ENCODE data around the gene PANX2. TPM values are rescaled to one million over a fixed set of nuclear protein-coding genes. Genes with fewer than 3 reads are reported as not detected.
A peak's percentile ranks its signal among the peaks of the same experiment; 100 is the strongest.

The PANX2 gene
- polyA plus RNA-seq, 3 donors: 1.3 to 2.5 (median 2.5) TPM

- no peak for DNase-seq
These were observed 11.9 kb downstream of the PANX2 start for GRCh38 chr22:50182176-50183081.

GRCh38 chr22:50183141-50183971 lies 12.8 kb downstream of the PANX2 start:
- DNase-seq: no peak

GRCh38 chr22:50184004-50184901 lies 13.7 kb downstream of the PANX2 start:
- DNase-seq: no peak

- no peak for DNase-seq
These were observed 14.4 kb downstream of the PANX2 start for GRCh38 chr22:50184902-50185374.

GRCh38 chr22:50185375-50186087 lies 15.0 kb downstream of the PANX2 start, which contains the start of gene TRABD:
Gene TRABD, plus strand, starts transcription at chr22:50185913. Its CDS starts 7,148 bp downstream, at chr22:50193061.
- peak; percentile 87 for DNase-seq

- DNase-seq: no peak
These were observed 15.7 kb downstream of the PANX2 start for GRCh38 chr22:50186181-50186714.

GRCh38 chr22:50186761-50187523 lies 16.4 kb downstream of the PANX2 start:
- DNase-seq: no peak

GRCh38 chr22:50188356-50188755 lies 17.8 kb downstream of the PANX2 start:
- no peak for DNase-seq

- no peak for DNase-seq
These were observed 18.8 kb downstream of the PANX2 start for GRCh38 chr22:50189184-50189848.

GRCh38 chr22:50189849-50190181 lies 19.3 kb downstream of the PANX2 start:
- DNase-seq: no peak

- peak; percentile 56 for DNase-seq
These were observed 19.8 kb downstream of the PANX2 start for GRCh38 chr22:50190182-50190940.

- no peak for DNase-seq
These were observed 20.6 kb downstream of the PANX2 start for GRCh38 chr22:50190941-50191741.

GRCh38 chr22:50192436-50193204 lies 22.1 kb downstream of the PANX2 start:
- DNase-seq: no peak

GRCh38 chr22:50193621-50194020 lies 23.1 kb downstream of the PANX2 start:
- DNase-seq: no peak

- no peak for DNase-seq
These were observed 23.7 kb downstream of the PANX2 start for GRCh38 chr22:50194037-50194805.

- no peak for DNase-seq
These were observed 25.7 kb downstream of the PANX2 start for GRCh38 chr22:50196256-50196655.

Data from renal pelvis (tissue), 4 donors.